Stimulated activated CD8-positive, alpha-beta memory T cell treated with anti-CD3 and anti-CD28 coated beads, Interleukin-15, amount 100 ng/mL, for 48 hours (primary cell): ENCODE data around the gene WBP2NL.

Experiments
- DNase-seq, 2 donors: peaks; one replicate each; pipeline ENCODE4 v3.0.0-alpha.2; 2020; ENCODE audit warnings: low read depth in 2 of 2

WBP2NL gene

GRCh38 chr22:42072606-42073330 lies 74.2 kb downstream of the WBP2NL start:
- DNase-seq, result no peak

DNA sequence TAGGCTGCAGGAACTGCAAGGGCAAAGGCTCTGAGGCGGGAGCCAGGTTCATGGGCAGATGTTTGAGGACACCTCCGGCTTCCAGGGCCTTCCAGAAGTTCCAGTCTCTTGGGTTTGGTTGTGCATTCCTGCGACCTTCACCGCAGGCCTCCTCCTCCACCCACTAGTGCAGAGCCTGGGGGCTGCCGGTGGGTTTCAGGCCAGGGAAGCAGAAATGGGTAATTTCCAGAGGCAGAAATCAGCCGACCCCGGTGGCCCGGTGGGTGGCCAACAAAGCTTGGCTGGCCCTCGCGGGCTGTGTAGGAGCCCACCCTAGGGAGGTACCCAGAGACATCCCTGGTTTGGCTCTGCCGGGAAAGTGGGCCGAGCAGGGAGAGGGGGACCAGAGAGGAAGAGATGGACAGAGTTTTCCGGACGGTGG lies 75.0 kb downstream of the WBP2NL start:
- DNase-seq, result no peak

- DNase-seq, result peak in 1 of 2 donors; percentile 30
These were observed 75.7 kb downstream of the WBP2NL start, which contains the start of gene PHETA2 for GRCh38 chr22:42074132-42074811. TSS of gene PHETA2 (plus strand) at chr22:42074248. CDS start at chr22:42077294, 3,046 bp downstream.

- DNase-seq, result no peak
These were observed 76.5 kb downstream of the WBP2NL start for GRCh38 chr22:42074846-42075676.

DNA sequence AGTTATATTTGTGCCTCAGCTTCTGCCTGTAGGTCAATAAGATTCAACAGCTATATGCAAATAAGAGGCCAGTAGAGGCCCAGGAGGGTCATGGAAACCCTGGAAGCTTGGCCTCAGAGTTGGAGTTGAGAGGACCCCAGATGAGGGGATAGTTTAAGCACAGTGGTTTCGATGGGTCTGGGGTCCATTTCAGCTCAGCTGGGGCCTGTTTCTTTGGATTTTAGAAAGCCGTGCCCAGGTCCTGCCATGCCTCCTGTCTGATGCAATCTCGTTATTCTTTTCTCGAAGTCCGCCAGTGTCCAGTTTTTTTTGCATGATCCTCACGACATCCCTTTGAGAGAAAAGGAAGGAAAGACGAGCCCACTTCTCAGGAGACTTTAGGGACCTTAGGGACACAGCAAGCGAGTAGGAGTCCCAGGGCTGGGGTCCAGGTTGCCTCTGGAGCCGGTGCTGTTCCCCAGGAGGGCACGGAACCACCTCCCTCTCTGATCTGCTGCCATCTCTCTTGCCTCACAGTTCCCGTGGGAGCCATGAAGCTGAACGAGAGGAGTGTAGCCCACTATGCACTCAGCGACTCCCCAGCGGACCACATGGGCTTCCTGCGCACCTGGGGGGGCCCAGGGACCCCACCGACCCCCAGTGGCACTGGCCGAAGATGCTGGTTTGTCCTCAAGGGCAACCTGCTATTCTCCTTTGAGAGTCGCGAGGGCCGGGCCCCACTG lies 78.3 kb downstream of the WBP2NL start:
- DNase-seq, result no peak

- DNase-seq, result no peak
These were observed 79.0 kb downstream of the WBP2NL start for GRCh38 chr22:42077486-42078125.
